ENCODE results near the gene SLC23A2.
A peak's percentile ranks its signal among the peaks of the same experiment; 100 is the strongest.
"Not testable (repeated sequence)": the region's sequence is repeated elsewhere in the genome, so short reads cannot be mapped to it uniquely, and the experiment has no call there.

SLC23A2 gene

DNA sequence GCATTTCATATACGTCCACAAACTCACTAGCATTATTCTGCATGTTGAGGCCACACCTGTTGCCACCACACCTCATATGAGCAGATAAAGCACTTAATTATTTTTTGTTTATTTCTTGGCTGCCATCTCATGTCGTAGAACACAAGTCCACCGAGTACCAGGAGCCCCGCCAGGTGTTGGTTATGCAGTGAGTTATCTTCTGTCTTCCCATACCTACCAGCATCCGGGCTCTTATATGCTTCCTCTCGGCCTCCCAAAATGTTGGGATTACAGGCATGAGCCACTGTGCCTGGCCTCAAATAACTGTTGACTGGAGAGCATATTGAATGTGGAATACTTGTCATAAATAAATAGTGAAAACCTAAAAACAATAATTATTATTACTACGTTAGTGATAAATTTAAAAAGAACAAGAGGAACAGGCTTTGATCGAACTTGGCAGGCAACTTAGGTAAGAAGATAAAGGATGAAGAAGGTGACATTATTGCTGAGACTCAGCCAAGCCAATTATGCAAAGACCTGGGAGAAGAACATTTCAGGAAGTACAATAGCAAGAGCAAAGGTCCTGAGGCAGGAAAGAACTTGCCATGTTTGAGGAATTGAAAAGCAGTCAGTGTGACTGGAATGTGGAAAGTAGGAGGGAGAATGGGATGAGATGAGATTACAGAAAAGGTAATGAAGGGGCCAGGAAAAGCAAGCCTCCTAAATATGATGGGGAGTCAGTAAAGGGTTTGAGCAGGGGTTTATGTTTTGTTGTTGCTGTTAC, 12.6 kb upstream of the SLC23A2 start:
- DNase-seq = no peak

DNA sequence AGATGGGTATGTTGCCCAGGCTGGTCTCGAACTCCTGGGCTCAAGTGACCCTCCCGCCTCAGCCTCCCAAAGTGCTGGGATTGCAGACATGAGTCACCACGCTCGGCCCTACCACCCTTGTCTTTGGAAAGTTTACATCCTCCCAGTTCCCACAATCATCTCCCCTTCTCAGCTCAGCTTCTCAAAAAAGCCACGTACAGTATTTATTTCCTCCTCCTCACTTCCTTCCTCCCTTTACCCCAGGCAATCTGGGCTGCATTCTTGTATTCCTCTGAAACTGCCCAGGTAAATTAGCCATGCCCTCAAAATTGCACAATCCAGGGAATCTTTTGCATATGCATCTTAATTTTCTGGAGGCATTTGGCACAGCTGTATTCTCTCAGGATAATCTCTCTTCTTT, 7.4 kb upstream of the SLC23A2 start:
- DNase-seq = no peak

DNA sequence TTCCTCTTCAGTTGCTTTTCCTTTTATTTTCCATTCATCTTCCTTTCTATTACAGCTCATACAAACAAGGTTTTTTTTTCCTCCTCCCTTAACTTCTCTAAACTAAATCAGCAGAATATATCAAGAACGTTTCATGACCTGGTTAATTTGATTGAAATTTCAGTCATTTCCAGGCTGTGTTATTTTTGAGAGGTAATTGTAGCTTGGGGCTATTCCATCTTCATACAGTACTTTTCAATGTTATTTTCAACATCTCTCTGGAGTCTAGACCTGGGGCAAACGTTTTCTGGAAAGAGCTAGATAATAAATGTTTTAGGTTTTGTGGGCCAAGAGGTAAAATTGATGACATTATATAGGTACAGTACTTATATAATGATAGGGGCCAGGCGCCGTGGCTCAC, 4.0 kb upstream of the SLC23A2 start:
- DNase-seq = no peak

DNA sequence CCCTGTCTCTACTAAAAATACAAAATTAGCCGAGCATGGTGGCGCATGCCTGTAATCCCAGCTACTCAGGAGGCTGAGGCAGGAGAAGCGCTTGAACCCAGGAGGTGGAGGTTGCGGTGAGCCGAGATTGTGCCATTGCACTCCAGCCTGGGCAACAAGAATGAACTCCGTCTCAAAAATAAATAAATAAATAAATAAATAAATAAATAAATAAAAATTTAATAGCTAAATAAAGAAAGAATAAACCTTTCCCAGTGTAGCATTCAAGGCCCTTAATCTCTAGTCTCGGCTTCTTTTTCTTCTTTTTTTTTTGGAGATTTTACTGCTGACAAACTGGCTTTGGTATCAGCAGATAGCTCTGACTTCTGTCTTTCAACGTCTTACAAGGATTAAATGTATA, 3.5 kb upstream of the SLC23A2 start:
- DNase-seq = not testable (repeated sequence)

DNA sequence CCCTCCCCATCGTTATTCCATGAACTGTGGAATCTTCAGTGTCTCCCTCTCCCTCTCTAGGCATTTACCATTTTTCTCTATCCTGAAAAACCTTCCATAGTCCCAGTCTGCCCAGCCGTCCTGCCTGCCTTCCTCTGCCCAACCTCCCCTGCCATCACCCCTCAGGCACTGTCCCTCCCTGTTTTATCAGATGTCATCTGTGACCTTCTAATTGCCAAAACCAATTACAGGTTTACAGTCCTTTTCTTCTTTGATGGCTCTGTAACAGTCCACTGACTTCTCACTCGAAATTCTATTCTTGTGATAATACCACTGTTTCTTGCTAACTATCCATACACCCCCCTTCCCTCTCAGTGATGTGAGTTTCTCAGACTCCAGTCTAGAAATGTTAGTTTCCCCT, 2.3 kb upstream of the SLC23A2 start:
- no peak for DNase-seq

DNA sequence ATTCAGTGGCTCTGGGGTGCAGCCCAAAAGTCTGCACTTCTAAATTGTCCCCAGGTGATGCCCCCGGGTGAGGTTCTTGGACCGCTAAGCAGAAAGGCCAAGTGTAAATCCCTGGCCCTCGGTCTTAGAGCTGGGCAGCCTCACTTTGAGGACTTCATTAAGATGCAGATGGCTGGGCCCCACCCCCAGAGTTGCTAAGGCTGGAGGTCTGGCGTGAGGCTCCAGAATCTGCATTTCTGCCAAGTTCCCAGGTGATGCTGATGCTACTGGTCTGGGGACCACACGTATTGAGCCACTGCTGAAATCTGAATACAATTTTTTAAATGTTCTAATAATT, 735 bp upstream of the SLC23A2 start:
- DNase-seq = peak in 5 of 58 donors; percentile 5 to 24 (median 7)

DNA sequence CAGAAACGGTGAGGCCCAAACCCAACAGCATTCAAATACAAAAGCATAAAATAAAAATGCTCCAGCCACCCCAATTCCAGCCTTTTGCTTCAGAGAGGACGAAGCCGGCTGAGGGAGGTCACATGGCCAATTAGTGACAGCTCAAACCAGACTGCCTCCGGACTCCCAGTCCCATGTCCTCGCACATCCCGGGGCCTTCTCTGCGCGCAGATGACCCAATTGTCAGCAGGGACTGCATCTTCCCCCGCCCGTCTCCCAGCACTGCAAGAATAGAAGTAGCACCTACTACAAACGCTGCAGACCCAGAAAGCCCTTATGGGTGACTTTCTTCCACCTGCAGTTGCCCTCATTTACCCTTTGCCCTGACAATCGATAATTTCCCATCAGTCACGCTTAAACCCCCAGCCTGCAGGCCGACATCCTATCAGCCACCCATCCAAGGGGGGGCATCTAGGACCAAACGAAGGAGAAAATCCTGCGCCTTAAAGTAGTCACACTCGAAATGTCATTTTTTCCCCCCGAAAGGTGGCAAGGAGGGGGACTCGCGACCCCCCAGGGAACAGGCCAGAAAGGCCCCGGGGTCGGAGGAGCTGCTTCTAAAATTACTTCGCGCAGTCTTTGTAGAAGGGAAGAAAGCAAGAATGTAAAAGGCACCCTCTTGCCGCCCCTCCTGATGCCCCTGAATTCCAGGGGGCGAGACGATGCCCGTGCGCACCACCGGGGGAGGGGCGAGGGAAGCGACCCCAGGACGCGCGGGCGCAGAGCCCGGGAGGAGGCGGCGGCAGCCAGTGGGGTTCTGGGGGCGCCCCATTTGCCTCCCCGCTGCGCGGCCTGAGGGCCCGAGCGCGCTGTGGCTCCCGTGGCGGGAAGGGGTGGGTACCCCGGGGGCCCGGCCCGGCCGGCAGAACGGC, 792 bp downstream of the SLC23A2 start:
- DNase-seq = peak in 53 of 58 donors; percentile 6 to 81 (median 52)

DNA sequence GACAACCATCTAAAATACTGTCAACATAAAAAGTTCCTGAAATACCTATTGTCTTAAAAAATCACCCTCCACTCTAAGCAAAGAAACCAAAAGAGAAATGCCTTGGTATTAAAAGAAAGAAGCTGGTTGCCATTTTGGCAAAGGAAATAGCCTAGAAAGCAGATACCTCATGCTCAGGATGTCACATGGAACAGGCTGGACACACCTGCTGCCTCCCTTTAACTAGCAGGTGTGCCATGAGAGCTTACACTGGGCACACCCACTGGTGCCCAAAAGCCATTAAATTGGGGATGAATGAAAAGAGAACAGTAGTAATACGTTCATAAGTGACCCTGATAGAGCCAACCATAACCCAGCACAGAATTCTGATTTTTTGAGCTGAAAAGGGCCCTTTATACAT, 1.5 kb downstream of the SLC23A2 start:
- no peak for DNase-seq

DNA sequence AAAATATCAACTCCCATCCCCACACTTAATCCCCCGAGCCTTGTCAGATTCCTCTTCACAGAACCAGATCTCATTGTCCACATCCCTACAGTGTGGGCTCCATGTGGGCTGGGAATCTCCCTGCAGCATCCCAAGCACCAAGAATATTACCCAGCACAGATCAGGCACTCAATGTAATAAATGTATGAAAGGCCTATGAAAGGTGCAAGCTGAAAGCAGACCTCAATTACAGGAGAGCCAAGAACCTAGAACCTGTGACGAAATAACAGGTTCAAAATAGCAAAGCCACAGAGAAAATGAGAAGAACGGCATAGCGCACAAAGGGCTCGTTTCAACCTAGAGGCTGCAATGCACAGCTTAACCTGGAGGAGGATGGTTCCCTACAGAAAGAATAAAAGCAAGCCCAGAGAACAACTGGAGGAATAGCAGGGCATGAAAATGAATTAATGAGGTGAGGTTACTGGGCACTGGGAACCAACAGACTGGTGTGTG, 3.1 kb downstream of the SLC23A2 start:
- no peak for DNase-seq

DNA sequence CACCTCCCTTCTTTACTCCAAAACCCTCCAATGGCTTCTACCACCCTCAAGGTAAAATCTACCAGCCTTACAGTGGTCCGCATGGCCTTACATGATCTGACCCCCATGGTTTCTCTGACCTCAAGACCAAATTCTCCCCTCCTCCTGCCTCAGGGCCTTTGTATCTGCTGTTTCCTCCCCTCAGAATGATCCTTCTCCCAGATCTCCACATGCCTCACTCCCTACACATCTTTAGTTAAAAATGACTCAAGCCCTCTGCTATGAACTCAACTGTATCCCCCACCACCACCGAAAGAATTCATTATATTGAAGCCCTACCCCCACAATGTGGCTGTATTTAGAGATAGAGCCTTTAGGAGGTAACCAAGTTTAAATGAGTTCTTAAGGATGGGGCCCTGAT, 4.1 kb downstream of the SLC23A2 start:
- no peak for DNase-seq

DNA sequence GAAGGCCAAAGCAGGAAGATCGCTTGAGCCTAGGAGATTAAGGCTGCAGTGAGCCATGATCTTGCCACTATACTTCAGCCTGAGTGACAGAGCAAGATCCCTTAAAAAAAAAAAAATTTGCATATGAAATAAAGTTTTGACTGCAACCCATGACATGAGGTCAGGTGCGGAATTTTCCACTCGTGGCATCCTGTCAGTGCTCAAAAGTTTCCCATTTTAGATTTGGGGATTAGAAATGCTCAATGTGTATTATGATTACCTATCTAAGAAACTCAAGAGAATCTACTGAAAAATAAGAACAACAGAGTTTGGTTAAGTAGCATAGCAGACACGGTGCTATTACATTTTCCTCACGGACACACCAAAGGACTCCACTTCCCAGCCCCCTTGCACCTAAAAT, 11.7 kb downstream of the SLC23A2 start:
- no peak for DNase-seq

DNA sequence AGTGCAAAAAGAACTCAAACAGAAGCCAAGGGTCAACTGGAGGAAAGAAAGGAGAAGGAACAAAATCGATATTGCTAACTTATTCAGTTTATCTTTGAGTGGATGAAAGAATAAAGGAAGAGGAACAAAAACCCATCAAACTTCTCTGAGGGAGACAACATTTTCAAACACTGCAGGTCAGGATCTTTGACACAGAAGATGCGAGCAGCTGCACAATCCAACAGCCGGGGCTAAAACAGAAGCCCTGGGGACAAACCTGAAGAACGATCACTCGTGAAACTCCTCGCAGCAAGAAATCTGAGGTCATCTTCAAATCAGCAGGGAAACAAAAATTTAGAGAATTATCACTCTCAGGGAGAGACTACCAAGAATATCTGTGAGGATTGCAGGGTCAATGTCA, 14.2 kb downstream of the SLC23A2 start:
- DNase-seq = no peak

DNA sequence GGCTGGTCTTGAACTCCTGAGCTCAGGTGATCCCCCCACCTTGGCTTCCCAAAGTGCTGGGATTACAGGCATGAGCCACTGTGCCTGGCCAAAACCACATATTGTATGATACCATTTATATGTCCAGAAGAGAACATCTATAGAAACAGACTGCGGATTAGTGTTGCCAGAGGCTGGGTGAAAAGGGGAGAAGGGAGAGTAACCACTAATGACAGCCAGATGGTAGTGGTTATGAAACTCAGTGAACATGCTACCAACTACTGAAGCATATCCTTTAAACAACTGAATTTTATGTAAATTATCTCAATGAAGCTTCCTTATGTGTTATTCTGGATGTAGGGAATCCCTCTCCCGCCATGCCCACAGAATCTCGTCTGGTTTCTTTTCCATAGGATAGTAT, 15.7 kb downstream of the SLC23A2 start:
- DNase-seq = no peak

DNA sequence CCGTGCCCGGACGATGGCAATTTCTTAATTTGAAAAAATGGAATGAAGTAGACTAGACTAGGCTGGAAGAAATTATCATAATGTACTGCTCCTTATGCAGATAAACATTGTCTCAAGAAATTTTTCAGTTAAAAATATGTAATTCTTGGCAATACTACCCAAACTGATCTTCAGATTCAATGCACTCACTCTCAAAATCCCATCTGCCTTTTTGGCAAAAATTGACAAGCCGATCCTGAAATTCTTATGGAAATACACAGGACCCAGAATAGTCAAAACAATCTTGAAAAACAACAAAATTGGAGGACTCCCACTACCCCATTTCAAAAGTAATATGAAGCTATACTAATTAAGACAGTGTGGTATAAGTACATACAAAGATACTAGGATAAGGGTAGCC, 19.0 kb downstream of the SLC23A2 start:
- no peak for DNase-seq

DNA sequence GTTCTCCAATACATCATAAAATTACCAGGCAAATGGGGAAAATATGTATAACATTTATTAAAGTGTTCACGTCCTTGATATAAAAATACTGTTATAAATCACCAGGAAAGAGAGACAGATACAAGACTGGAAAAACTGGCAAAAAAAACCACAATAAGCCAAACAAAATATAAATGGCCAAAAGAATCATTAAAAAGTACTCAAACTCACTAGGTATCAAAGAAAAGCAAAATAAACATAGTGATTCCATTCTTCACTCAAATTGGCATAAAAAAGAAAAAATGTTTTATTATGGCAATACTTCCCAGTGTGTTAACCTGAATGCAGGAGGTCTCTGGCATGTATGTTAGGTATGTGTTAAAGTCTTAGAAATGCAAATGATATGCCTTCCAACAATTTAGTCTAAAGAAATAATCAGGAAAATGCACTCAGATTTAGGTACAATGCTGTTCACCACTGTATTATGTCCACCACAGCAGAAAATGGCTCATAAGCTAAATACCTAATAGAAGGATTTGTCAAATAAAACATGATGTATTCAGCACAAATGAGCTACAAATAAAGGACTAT, 21.4 kb downstream of the SLC23A2 start:
- DNase-seq = no peak

DNA sequence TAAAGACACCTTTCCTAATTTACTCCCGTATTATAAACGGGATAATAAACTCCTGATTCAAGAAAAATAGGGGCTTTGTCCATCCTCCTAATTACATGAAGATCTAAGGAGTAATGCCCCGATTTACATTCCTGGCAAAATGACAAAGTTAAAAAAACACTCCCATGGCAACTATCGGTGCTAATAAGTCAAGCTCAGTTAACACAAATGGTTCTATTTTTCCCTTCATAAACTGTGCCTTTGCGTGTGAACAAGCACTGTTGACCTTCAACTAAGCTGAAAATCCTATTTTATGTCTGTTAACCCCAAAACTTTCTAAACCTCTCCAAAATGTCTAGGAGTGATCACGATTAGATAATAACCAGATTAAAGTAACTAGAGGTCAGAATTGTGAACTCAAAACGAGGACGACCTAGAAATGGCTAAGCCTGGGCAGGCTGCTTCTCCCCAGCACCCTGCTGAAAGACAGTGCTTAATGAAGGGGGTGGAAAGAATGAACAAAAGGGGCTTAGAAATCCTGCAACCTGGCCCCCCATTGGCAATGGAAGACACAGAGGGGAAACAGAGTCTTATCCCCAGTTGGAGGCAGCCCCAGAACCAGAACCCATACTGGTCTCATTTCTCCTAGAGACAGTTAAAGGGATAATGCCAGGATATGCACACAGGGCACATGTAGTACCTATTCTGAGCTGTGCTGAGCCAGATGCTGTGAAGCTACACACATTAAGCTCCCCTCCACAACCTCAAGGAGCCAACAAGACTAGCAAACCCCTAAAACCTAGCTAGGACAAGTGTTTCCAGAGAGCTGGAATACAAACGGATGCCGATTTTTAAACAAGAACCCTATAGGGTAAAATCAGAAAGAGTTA, 23.0 kb downstream of the SLC23A2 start:
- no peak for DNase-seq

DNA sequence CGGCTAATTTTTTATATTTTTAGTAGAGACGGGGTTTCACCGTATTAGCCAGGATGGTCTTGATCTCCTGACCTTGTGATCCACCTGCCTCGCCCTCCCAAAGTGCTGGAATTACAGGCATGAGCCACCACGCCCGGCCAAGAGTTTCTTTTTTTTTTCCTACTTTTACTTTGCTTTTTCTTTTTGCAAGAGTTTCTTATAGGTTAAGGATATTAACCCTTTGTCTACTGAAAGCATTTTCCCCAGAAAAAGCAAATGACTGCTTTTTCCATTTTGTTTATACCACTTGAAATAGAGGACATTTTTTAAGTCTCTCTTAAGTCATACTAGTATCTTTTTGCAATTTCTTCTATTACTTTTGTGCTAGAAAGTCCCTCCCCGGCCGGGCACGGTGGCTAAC, 25.3 kb downstream of the SLC23A2 start:
- DNase-seq = not testable (repeated sequence)

DNA sequence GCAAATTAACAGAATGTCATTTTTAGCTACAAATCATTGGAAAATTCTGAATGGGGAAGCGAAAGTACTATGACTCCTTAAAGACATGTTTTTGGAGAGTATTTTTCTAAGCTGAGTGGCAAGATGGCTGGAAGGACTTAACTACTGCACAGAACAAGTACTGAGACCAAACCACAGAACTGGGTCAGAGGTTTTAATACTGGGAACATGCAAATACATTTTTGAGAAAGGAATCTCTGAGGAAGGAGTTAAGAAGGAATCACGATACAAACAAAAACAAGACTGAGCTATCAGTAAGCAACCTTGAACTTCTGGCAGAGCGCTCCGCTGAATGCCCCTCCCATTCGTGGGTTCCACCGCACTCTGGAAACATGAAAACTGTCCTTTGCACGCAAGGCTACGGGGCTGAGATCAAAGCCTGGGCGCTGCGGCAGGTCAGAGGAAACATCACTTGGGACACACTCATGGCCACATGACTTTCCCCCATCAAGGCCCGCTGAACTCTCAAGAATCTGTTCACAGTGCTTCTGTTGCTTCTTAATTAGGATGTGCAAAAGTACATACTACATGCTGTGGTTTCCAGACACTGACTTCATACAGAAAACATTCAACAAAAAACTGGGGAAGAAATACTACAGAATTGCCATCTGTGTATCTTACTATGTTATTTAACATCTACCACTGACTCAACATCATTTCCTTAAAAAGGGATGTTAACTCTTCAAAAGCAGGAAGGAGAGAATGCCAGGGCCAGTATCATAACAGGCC, 27.8 kb downstream of the SLC23A2 start:
- peak in 4 of 58 donors; percentile 11 to 26 (median 14) for DNase-seq

DNA sequence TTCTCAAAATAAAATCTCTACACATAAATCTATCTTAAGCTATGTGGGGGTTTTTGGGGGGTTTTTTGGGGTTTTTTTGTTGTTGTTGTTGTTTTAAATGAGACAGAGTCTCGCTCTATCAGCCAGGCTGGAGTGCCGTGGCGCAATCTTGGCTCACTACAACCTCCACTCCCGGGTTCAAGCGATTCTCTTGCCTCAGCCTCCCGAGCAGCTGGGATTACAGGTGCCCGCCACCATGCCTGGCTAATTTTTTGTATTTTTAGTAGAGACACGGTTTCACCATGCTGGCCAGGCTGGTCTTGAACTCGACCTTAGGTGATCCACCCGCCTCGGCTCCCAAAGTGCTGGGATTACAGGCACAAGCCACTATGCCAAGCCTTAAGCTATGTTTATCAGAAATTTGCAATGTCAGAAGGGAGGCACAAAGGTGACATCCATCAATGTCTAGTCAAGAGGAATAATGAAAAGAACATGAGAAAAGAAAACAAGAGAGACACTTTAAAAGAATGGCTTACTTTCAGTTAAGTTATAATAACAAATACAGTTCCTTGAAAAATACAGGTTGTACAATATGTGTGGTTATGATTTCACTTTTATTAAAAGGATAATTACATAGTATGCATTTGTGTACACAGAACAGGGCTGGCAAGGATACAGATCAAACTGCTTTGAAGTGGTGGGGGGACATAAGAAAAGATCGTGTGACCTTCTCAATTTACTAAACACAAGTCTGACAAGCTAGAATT, 28.6 kb downstream of the SLC23A2 start:
- DNase-seq = no peak

DNA sequence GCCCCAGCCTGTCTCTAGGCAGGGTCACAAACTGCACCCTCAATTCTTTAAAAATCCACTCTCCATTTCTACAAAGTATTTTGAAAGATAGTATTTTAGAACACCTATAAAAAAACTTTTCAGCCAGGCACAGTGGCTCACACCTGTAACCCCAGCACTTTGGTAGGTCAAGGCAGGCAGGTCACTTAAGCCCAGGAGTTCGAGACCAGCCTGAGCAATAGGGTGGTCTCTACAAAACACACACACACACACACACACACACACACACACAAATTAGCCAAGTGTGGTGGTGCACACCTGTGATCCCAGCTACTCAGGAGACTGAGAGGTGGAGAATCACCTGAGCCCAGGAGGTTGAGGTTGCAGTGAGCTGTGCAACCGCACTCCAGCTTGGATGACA, 30.2 kb downstream of the SLC23A2 start:
- DNase-seq = no peak
